ENCODE measurements around the gene NRXN3.

DNA sequence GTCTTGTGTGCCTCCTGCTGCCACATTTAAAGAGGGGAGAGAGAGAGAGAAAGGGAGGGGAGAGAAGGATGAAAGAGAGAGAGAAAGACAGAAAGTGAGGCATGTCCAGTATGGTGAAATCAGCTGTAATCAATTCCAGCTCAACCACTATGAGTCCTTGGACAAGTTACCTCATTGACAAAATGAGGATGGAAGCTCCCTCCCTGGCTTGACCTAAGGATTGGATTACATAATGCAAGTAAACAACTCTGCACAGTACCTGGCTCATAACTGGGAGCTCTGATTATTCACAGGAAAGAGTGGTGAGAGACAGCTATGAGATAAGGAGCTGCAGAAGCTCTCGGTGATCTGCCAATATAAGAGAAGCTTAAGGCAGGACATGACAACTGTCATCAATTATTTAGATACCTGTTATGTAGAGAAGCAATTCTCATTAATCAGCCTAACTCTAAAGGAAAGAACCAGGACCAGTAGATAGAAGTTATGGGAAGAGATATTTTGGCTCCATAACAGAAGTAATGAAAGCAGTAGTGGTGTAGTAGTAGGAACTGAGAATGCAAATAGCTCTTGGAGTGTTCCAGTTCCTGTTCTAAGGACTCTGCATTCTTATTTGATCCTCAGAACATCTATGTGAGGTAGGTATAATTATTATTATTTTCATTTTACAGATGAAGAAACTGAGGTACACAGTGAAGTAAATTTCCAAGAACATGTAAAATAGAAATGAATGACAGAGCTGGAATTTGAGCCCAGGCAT, 1249.6 kb downstream of the NRXN3 start:
- TF ChIP-seq, protein P1, sequence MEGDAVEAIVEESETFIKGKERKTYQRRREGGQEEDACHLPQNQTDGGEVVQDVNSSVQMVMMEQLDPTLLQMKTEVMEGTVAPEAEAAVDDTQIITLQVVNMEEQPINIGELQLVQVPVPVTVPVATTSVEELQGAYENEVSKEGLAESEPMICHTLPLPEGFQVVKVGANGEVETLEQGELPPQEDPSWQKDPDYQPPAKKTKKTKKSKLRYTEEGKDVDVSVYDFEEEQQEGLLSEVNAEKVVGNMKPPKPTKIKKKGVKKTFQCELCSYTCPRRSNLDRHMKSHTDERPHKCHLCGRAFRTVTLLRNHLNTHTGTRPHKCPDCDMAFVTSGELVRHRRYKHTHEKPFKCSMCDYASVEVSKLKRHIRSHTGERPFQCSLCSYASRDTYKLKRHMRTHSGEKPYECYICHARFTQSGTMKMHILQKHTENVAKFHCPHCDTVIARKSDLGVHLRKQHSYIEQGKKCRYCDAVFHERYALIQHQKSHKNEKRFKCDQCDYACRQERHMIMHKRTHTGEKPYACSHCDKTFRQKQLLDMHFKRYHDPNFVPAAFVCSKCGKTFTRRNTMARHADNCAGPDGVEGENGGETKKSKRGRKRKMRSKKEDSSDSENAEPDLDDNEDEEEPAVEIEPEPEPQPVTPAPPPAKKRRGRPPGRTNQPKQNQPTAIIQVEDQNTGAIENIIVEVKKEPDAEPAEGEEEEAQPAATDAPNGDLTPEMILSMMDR (conservative IDR thresholded peaks at IDR 0.05 in 1 of 2, IDR thresholded peaks at IDR 0.05 in 1 of 2; ENCODE audit: low read depth in 1 of 2, low read length in 2 of 2) = no peak
- no peak for TF ChIP-seq EZH2 (IDR thresholded peaks at IDR 0.05; ENCODE audit: low read length, missing control alignments)

Measured in fibroblast of lung (primary cell).